ENCODE data around the gene COL26A1. TPM values are rescaled to one million over a fixed set of nuclear protein-coding genes. Genes with fewer than 3 reads are reported as not detected.

The COL26A1 gene
- total RNA-seq, 1 experiment from 2014 or later, result 42.6 TPM

GRCh38 chr7:101557421-101557820 is 194.7 kb downstream of the COL26A1 start:
- peak; percentile 15 for DNase-seq
- Histone ChIP-seq H2BK20ac (ENCODE audit: low read depth, low read length, poor library complexity, severe bottlenecking) (no peak overlapping the region), H4K8ac (replicated peaks; ENCODE audit: insufficient read length, low read depth, low read length) (no peak overlapping the region), H2BK5ac (ENCODE audit: insufficient read length, low read length) (no peak overlapping the region), H3T11ph (ENCODE audit: low read length) (no peak overlapping the region), H3K9ac (ENCODE audit: extremely low read depth, insufficient read length, low read length) (no peak overlapping the region), H3K79me1 (ENCODE audit: insufficient read depth, low read depth, low read length, poor library complexity, severe bottlenecking) (no peaks in the 10 kb centered on the region), H3K27me3 (ENCODE audit: insufficient read depth, low read length) (no peaks in the 10 kb centered on the region), H3K4ac (ENCODE audit: low read depth, low read length) (no peak overlapping the region), H2BK15ac (ENCODE audit: low read depth, low read length) (no peak overlapping the region), H2AFZ (ENCODE audit: low read length) (no peak overlapping the region), H2AK5ac (ENCODE audit: insufficient read length, low read length) (no peak overlapping the region), H2BK120ac (ENCODE audit: low read depth, low read length, poor library complexity, severe bottlenecking) (no peak overlapping the region), H3K4me2 (ENCODE audit: insufficient read depth, insufficient read length, low read length) (no peak overlapping the region), H3K56ac (ENCODE audit: insufficient read length, low read depth, low read length) (no peak overlapping the region), H4K5ac (ENCODE audit: insufficient read length, low read depth, low read length) (no peak overlapping the region), H3K79me2 (ENCODE audit: insufficient read depth, low read length) (no peaks in the 10 kb centered on the region), H4K20me1 (ENCODE audit: control insufficient read depth, insufficient read depth, insufficient read length) (no peaks in the 10 kb centered on the region), H3K18ac (ENCODE audit: insufficient read length, low read depth, low read length) (no peak overlapping the region), H3K4me1 (ENCODE audit: insufficient read depth, low read length) (no peaks in the 10 kb centered on the region), H3K9me3 (ENCODE audit: control insufficient read depth, low read depth, low read length) (no peaks in the 10 kb centered on the region), H4K91ac (ENCODE audit: insufficient read length, low read depth, low read length) (no peak overlapping the region), H3K23ac (ENCODE audit: insufficient read length, low read depth, low read length) (no peak overlapping the region), H3K14ac (ENCODE audit: insufficient read depth, low read length) (no peak overlapping the region), H3K27ac (ENCODE audit: insufficient read length, low read depth, low read length) (no peak overlapping the region), H2BK12ac (ENCODE audit: insufficient read length, low read depth, low read length) (no peak overlapping the region), H3K23me2 (ENCODE audit: insufficient read length, low read depth, low read length, poor library complexity, severe bottlenecking) (no peaks in the 10 kb centered on the region)
- TF ChIP-seq CTCF (conservative IDR thresholded peaks at IDR 0.05), result no peak
- H3K4me3 Mint-ChIP-seq, result no peak overlapping the region
- no peaks in the 10 kb centered on the region; a peak in 2 of 5 replicates for H3K9me3 Mint-ChIP-seq
- H3K27me3 Mint-ChIP-seq (ENCODE audit: low read depth), result no peaks in the 10 kb centered on the region; the same call in none of the 2 replicates
- peaks cover 0 to 7% of the 10 kb centered on the region in 2 experiments; a peak in 2 of 4 replicates for H3K4me1 Mint-ChIP-seq
- WGBS (ENCODE audit: extremely low coverage, insufficient read length, low lambda C conversion rate), result no CpG with 5 or more reads among the region's 8 CpGs
- no peak overlapping the region for H3K27ac Mint-ChIP-seq
- H3K36me3 Mint-ChIP-seq (ENCODE audit: insufficient read depth in 1 of 3, low read depth in 3 of 3), result peaks cover 0 to 8% (median 0%) of the 10 kb centered on the region in 3 experiments; a peak in 2 of 7 replicates
